ENCODE measurements around the gene RBM12.

DNA sequence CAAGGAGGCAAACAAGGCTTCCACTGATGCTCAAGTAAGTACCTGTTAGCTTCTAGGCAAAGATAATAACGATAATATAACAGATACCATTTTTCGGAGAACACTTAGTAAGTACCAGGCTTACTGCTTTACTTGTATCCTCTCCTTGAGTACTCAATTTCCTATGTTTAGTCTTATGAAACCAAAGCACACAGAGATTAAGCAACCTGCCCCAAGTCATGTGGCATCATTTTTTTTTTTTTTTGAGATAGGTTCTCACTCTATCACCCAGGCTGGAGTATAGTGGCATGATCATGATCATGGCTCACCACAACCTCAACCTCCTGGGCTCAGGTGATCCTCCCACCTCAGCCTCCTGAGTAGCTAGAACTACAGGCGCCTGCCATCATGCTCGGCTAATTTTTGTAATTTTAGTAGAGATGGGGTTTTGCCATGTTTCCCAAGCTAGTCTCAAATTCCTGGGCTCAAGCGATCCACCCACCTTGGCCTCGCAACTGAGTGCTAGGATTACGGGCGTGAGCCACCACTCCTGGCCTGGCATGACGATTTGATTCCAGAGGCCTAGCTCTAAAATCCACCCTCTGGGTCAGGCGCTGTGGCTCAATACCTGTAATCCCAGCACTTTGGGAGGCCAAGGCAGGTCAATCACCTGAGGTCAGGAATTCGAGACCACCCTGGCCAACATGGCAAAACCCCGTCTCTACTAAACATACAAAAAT lies 35.1 kb downstream of the RBM12 start:
- TF ChIP-seq, protein P1, sequence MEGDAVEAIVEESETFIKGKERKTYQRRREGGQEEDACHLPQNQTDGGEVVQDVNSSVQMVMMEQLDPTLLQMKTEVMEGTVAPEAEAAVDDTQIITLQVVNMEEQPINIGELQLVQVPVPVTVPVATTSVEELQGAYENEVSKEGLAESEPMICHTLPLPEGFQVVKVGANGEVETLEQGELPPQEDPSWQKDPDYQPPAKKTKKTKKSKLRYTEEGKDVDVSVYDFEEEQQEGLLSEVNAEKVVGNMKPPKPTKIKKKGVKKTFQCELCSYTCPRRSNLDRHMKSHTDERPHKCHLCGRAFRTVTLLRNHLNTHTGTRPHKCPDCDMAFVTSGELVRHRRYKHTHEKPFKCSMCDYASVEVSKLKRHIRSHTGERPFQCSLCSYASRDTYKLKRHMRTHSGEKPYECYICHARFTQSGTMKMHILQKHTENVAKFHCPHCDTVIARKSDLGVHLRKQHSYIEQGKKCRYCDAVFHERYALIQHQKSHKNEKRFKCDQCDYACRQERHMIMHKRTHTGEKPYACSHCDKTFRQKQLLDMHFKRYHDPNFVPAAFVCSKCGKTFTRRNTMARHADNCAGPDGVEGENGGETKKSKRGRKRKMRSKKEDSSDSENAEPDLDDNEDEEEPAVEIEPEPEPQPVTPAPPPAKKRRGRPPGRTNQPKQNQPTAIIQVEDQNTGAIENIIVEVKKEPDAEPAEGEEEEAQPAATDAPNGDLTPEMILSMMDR (IDR thresholded peaks at IDR 0.05; ENCODE audit: borderline replicate concordance, extremely low read depth, low read length, poor library complexity, severe bottlenecking), result no peak
- TF ChIP-seq EZH2 (IDR thresholded peaks at IDR 0.05; ENCODE audit: borderline replicate concordance, low read depth, low read length, severe bottlenecking), result no peak
